ENCODE measurements around the gene SUFU.

SUFU gene

GRCh38 chr10:102614888-102615287, 111.1 kb downstream of the SUFU start:
- H3K4me1 ChIP-seq (ENCODE audit: low read length), result peaks cover 16% of the 10 kb centered on the region
- no peaks in the 10 kb centered on the region for H3K36me3 ChIP-seq (replicated peaks; ENCODE audit: low read depth, low read length)
- no peak overlapping the region for H3K9ac ChIP-seq (ENCODE audit: low read length)
- TF ChIP-seq EZH2phosphoT487 (IDR thresholded peaks at IDR 0.05; ENCODE audit: low read depth) (no peak), CTCF (IDR thresholded peaks at IDR 0.05; ENCODE audit: low read depth, low read length) (no peak)
- H2AFZ ChIP-seq (ENCODE audit: low read depth, low read length), result no peak overlapping the region
- no peak overlapping the region for H3K27ac ChIP-seq (ENCODE audit: low read length)
- no peaks in the 10 kb centered on the region for H3K79me2 ChIP-seq (ENCODE audit: low read length)
- no peak overlapping the region for H3K4me3 ChIP-seq (ENCODE audit: low read length)
- no peak overlapping the region for H3K4me2 ChIP-seq (ENCODE audit: low read length)
- H3K27me3 ChIP-seq (ENCODE audit: low read depth, low read length), result no peaks in the 10 kb centered on the region
- no peaks in the 10 kb centered on the region for H4K20me1 ChIP-seq (ENCODE audit: insufficient read depth, low read length)
- H3K9me3 ChIP-seq (ENCODE audit: insufficient read depth, low read length), result no peaks in the 10 kb centered on the region

DNA sequence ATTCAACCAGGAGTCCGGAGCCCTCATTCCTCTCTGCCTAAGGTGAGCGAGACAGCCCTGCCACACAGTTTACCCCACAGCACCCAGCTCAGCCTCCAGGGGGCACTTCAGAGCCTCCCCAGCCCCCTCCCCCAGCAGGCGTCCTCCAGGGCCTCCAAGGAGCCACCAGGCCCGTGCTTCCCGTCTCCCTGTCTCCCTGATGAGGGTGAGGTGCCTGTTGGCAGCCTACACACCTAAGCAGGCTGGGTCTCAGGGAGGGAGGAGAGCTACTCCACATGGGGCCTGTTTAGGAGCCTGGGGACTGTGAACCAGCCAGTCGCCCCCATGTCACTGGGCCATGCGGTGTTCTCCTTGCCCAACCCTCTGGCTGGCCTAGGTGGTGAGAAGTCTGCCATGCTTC, 111.6 kb downstream of the SUFU start:
- Histone ChIP-seq H2AFZ (ENCODE audit: low read depth, low read length) (no peak overlapping the region), H3K36me3 (replicated peaks; ENCODE audit: low read depth, low read length) (no peaks in the 10 kb centered on the region), H3K9me3 (ENCODE audit: insufficient read depth, low read length) (no peaks in the 10 kb centered on the region), H3K4me3 (ENCODE audit: low read length) (no peak overlapping the region), H3K4me2 (ENCODE audit: low read length) (no peak overlapping the region), H4K20me1 (ENCODE audit: insufficient read depth, low read length) (no peaks in the 10 kb centered on the region), H3K79me2 (ENCODE audit: low read length) (no peaks in the 10 kb centered on the region), H3K4me1 (ENCODE audit: low read length) (peaks cover 16% of the 10 kb centered on the region), H3K27ac (ENCODE audit: low read length) (no peak overlapping the region), H3K9ac (ENCODE audit: low read length) (no peak overlapping the region), H3K27me3 (ENCODE audit: low read depth, low read length) (no peaks in the 10 kb centered on the region)
- TF ChIP-seq EZH2phosphoT487 (IDR thresholded peaks at IDR 0.05; ENCODE audit: low read depth), result no peak
- peak; percentile 13; the same call in 1 of the 2 replicates for TF ChIP-seq CTCF (IDR thresholded peaks at IDR 0.05; ENCODE audit: low read depth, low read length)

- no peaks in the 10 kb centered on the region for H3K79me2 ChIP-seq (ENCODE audit: low read length)
- H2AFZ ChIP-seq (ENCODE audit: low read depth, low read length), result no peak overlapping the region
- no peaks in the 10 kb centered on the region for H3K27me3 ChIP-seq (ENCODE audit: low read depth, low read length)
- H3K36me3 ChIP-seq (replicated peaks; ENCODE audit: low read depth, low read length), result no peaks in the 10 kb centered on the region
- H3K4me1 ChIP-seq (ENCODE audit: low read length), result peaks cover 16% of the 10 kb centered on the region
- H3K9me3 ChIP-seq (ENCODE audit: insufficient read depth, low read length), result no peaks in the 10 kb centered on the region
- TF ChIP-seq EZH2phosphoT487 (IDR thresholded peaks at IDR 0.05; ENCODE audit: low read depth) (no peak), CTCF (IDR thresholded peaks at IDR 0.05; ENCODE audit: low read depth, low read length) (no peak)
- H3K27ac ChIP-seq (ENCODE audit: low read length), result peak overlapping the region; percentile 59
- H3K4me3 ChIP-seq (ENCODE audit: low read length), result no peak overlapping the region
- H3K4me2 ChIP-seq (ENCODE audit: low read length), result peak overlapping the region; percentile 31
- no peaks in the 10 kb centered on the region for H4K20me1 ChIP-seq (ENCODE audit: insufficient read depth, low read length)
- no peak overlapping the region for H3K9ac ChIP-seq (ENCODE audit: low read length)
Observed at GRCh38 chr10:102616066-102616770, 112.4 kb downstream of the SUFU start.

DNA sequence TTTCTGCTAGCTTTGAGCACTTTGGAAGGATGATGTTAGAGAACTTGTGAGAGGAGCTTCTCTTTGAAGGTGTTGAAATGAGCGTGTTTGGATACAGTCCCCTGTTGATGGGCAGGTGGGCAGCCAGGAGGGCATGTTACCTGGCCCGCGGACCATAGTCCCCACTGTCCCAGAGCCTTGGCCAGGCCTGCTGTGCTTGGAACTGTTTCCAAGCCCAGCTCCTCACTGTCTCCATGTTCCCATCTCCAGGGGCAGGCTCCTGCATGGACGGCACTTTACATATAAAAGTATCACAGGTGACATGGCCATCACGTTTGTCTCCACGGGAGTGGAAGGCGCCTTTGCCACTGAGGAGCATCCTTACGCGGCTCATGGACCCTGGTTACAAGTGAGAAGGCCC, 113.3 kb downstream of the SUFU start:
- no peak overlapping the region for H3K9ac ChIP-seq (ENCODE audit: low read length)

More for the DNA sequence above, 113.3 kb downstream of the SUFU start:
- Histone ChIP-seq H3K4me2 (ENCODE audit: low read length) (no peak overlapping the region), H2AFZ (ENCODE audit: low read depth, low read length) (no peak overlapping the region), H3K4me1 (ENCODE audit: low read length) (peaks cover 16% of the 10 kb centered on the region), H3K9me3 (ENCODE audit: insufficient read depth, low read length) (no peaks in the 10 kb centered on the region), H3K36me3 (replicated peaks; ENCODE audit: low read depth, low read length) (no peaks in the 10 kb centered on the region), H3K27me3 (ENCODE audit: low read depth, low read length) (no peaks in the 10 kb centered on the region), H4K20me1 (ENCODE audit: insufficient read depth, low read length) (no peaks in the 10 kb centered on the region), H3K4me3 (ENCODE audit: low read length) (no peak overlapping the region), H3K27ac (ENCODE audit: low read length) (no peak overlapping the region), H3K79me2 (ENCODE audit: low read length) (no peaks in the 10 kb centered on the region)
- TF ChIP-seq CTCF (IDR thresholded peaks at IDR 0.05; ENCODE audit: low read depth, low read length) (no peak), EZH2phosphoT487 (IDR thresholded peaks at IDR 0.05; ENCODE audit: low read depth) (no peak)
